ENCODE data around the gene OR1K1. TPM values are rescaled to one million over a fixed set of nuclear protein-coding genes. Genes with fewer than 3 reads are reported as not detected.

Gene OR1K1
- not detected for total RNA-seq

GRCh38 chr9:122800066-122801060 lies at the start of gene OR1K1:
Gene OR1K1 (plus strand): TSS chr9:122800123. CDS start chr9:122800123, 0 bp downstream.
- Mint-ChIP-seq H3K9me3 (no peaks in the 10 kb centered on the region), H3K36me3 (ENCODE audit: insufficient read depth) (peaks cover 2% of the 10 kb centered on the region), H3K4me3 (no peak within 1 kb of the TSS), H3K4me1 (ENCODE audit: low read depth) (no peaks in the 10 kb centered on the region), H3K27me3 (ENCODE audit: low read depth) (no peaks in the 10 kb centered on the region)
- ATAC-seq, result no peak
- no peak for DNase-seq

GRCh38 chr9:122754825-122755224 lies 45.1 kb upstream of the OR1K1 start:
- H3K9me3 Mint-ChIP-seq, result peaks cover 28% of the 10 kb centered on the region
- DNase-seq, result no peak
- no peak for ATAC-seq
- peaks cover 2% of the 10 kb centered on the region for H3K27me3 Mint-ChIP-seq (ENCODE audit: low read depth)
- H3K36me3 Mint-ChIP-seq (ENCODE audit: insufficient read depth), result peaks cover 9% of the 10 kb centered on the region
- H3K4me1 Mint-ChIP-seq (ENCODE audit: low read depth), result no peaks in the 10 kb centered on the region
- H3K4me3 Mint-ChIP-seq, result no peak overlapping the region

DNA sequence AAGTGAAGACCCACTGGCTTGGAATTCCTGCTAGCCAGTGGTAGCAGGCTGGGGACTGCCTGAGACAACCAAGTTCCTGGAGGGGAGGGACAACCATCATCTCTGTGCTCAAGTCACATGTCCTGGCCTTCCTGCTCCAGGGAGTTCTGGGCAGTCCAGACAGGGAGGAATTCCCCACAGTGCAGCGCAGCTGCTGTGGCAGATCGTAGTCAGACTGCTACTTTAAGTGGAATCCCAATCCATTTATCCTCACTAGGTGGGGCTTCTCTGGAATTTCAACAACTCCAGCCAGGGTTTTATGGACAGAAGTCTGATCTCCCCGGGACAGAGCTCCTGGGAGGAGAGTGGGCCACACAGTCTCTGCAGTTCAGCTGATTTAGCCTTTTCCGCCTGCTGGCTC lies 32.1 kb upstream of the OR1K1 start:
- DNase-seq (no peak), ATAC-seq (no peak)
- H3K9me3 Mint-ChIP-seq, result peaks cover 52% of the 10 kb centered on the region
- H3K27me3 Mint-ChIP-seq (ENCODE audit: low read depth), result no peaks in the 10 kb centered on the region
- H3K4me3 Mint-ChIP-seq, result no peak overlapping the region
- no peaks in the 10 kb centered on the region for H3K4me1 Mint-ChIP-seq (ENCODE audit: low read depth)
- H3K36me3 Mint-ChIP-seq (ENCODE audit: insufficient read depth), result peaks cover 15% of the 10 kb centered on the region

- DNase-seq (no peak), ATAC-seq (no peak)
- no peak overlapping the region for H3K4me3 Mint-ChIP-seq
- H3K27me3 Mint-ChIP-seq (ENCODE audit: low read depth), result no peaks in the 10 kb centered on the region
- peaks cover 7% of the 10 kb centered on the region for H3K36me3 Mint-ChIP-seq (ENCODE audit: insufficient read depth)
- H3K4me1 Mint-ChIP-seq (ENCODE audit: low read depth), result no peaks in the 10 kb centered on the region
- H3K9me3 Mint-ChIP-seq, result peaks cover 18% of the 10 kb centered on the region
Observed at GRCh38 chr9:122777052-122777451, 22.9 kb upstream of the OR1K1 start.

- Mint-ChIP-seq H3K27me3 (ENCODE audit: low read depth) (no peaks in the 10 kb centered on the region), H3K4me3 (no peak overlapping the region), H3K9me3 (peaks cover 7% of the 10 kb centered on the region), H3K4me1 (ENCODE audit: low read depth) (no peaks in the 10 kb centered on the region), H3K36me3 (ENCODE audit: insufficient read depth) (peaks cover 1% of the 10 kb centered on the region)
- ATAC-seq (no peak), DNase-seq (no peak)
Observed at GRCh38 chr9:122777935-122778627, 21.8 kb upstream of the OR1K1 start.

GRCh38 chr9:122779181-122779580 lies 20.7 kb upstream of the OR1K1 start:
- Mint-ChIP-seq H3K36me3 (ENCODE audit: insufficient read depth) (no peaks in the 10 kb centered on the region), H3K4me3 (no peak overlapping the region), H3K9me3 (no peaks in the 10 kb centered on the region), H3K27me3 (ENCODE audit: low read depth) (no peaks in the 10 kb centered on the region), H3K4me1 (ENCODE audit: low read depth) (no peaks in the 10 kb centered on the region)
- DNase-seq, result no peak
- ATAC-seq, result no peak

- no peak overlapping the region for H3K4me3 Mint-ChIP-seq
- ATAC-seq (no peak), DNase-seq (no peak)
- no peaks in the 10 kb centered on the region for H3K27me3 Mint-ChIP-seq (ENCODE audit: low read depth)
- no peaks in the 10 kb centered on the region for H3K4me1 Mint-ChIP-seq (ENCODE audit: low read depth)
- H3K36me3 Mint-ChIP-seq (ENCODE audit: insufficient read depth), result no peaks in the 10 kb centered on the region
- no peaks in the 10 kb centered on the region for H3K9me3 Mint-ChIP-seq
Observed at GRCh38 chr9:122780026-122780425, 19.9 kb upstream of the OR1K1 start.

DNA sequence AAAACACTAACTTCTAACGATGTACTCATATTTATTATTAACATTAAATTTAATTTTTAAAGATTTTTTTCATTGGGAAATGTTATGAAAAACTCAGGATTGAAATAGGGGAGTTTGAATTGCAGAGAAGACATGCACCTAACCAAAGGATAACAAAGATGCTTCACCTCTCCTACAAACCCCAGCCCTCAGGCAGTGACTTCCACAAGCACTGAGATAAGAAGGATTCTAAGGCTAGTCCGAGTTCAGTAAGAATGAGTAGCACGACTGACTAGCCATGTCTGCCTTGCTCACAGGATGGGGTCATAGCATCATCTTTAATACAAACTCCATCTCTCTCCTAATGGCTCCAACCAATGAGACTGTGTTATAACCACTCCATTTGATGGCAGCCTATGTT lies 18.3 kb upstream of the OR1K1 start:
- H3K4me3 Mint-ChIP-seq, result no peak overlapping the region
- DNase-seq, result no peak
- no peak for ATAC-seq
- H3K4me1 Mint-ChIP-seq (ENCODE audit: low read depth), result no peaks in the 10 kb centered on the region
- H3K9me3 Mint-ChIP-seq, result no peaks in the 10 kb centered on the region
- no peaks in the 10 kb centered on the region for H3K36me3 Mint-ChIP-seq (ENCODE audit: insufficient read depth)
- no peaks in the 10 kb centered on the region for H3K27me3 Mint-ChIP-seq (ENCODE audit: low read depth)

- ATAC-seq (no peak), DNase-seq (no peak)
- H3K36me3 Mint-ChIP-seq (ENCODE audit: insufficient read depth), result no peaks in the 10 kb centered on the region
- no peak overlapping the region for H3K4me3 Mint-ChIP-seq
- no peaks in the 10 kb centered on the region for H3K9me3 Mint-ChIP-seq
- H3K4me1 Mint-ChIP-seq (ENCODE audit: low read depth), result no peaks in the 10 kb centered on the region
- H3K27me3 Mint-ChIP-seq (ENCODE audit: low read depth), result no peaks in the 10 kb centered on the region
Observed at GRCh38 chr9:122785269-122785668, 14.7 kb upstream of the OR1K1 start.

DNA sequence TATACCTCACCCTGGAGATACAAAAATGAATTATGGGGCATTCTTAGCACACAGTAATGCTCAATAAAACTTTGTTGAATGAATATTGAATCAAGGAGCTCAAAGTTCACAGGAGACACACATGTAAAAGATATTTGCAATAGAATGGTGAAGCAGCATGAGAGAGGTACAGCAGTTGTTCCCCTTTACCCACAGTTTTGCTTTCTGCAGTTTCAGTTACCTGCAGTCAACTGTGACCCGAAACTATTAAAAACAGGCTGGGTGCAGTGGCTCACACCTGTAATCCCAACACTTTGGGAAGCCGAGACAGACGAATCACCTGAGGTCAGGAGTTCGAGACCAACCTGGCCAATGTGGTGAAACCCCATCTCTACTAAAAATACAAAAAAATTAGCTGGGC lies 13.6 kb upstream of the OR1K1 start:
- no peaks in the 10 kb centered on the region for H3K4me1 Mint-ChIP-seq (ENCODE audit: low read depth)
- H3K4me3 Mint-ChIP-seq, result no peak overlapping the region
- DNase-seq, result no peak
- no peaks in the 10 kb centered on the region for H3K27me3 Mint-ChIP-seq (ENCODE audit: low read depth)
- no peak for ATAC-seq
- no peaks in the 10 kb centered on the region for H3K9me3 Mint-ChIP-seq
- H3K36me3 Mint-ChIP-seq (ENCODE audit: insufficient read depth), result no peaks in the 10 kb centered on the region

GRCh38 chr9:122788831-122789230 lies 11.1 kb upstream of the OR1K1 start, which contains the start of gene OR5C1:
Gene OR5C1 (plus strand): TSS chr9:122788933. CDS start chr9:122788933, 0 bp downstream.
- H3K9me3 Mint-ChIP-seq, result no peaks in the 10 kb centered on the region
- no peak for DNase-seq
- H3K4me1 Mint-ChIP-seq (ENCODE audit: low read depth), result no peaks in the 10 kb centered on the region
- no peaks in the 10 kb centered on the region for H3K36me3 Mint-ChIP-seq (ENCODE audit: insufficient read depth)
- ATAC-seq, result no peak
- H3K27me3 Mint-ChIP-seq (ENCODE audit: low read depth), result no peaks in the 10 kb centered on the region
- no peak within 1 kb of the TSS for H3K4me3 Mint-ChIP-seq

DNA sequence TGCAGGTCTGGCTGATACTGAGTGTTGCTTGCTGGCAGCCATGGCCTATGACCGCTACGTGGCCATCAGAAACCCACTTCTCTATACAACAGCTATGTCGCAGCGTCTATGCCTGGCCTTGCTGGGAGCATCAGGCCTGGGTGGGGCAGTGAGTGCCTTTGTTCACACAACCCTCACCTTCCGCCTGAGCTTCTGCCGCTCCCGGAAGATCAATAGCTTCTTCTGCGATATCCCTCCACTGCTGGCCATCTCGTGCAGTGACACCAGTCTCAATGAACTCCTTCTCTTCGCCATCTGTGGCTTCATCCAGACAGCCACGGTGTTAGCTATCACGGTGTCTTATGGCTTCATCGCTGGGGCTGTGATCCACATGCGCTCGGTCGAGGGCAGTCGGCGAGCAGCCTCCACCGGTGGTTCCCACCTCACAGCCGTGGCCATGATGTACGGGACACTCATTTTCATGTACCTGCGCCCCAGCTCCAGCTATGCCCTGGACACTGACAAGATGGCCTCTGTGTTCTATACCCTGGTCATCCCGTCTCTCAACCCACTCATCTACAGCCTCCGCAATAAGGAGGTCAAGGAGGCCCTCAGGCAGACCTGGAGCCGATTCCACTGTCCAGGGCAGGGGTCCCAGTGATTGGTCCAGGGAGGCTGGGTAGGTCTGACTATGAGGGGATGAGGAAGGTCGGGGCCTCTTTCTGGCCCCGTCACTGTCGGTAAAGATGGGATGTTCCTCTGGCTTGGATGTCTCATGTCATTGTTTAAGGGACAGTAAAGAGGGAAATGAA lies 10.5 kb upstream of the OR1K1 start:
- H3K9me3 Mint-ChIP-seq, result no peaks in the 10 kb centered on the region
- no peaks in the 10 kb centered on the region for H3K4me1 Mint-ChIP-seq (ENCODE audit: low read depth)
- no peaks in the 10 kb centered on the region for H3K27me3 Mint-ChIP-seq (ENCODE audit: low read depth)
- DNase-seq (no peak), ATAC-seq (no peak)
- H3K36me3 Mint-ChIP-seq (ENCODE audit: insufficient read depth), result no peaks in the 10 kb centered on the region
- H3K4me3 Mint-ChIP-seq, result no peak overlapping the region

- no peaks in the 10 kb centered on the region for H3K27me3 Mint-ChIP-seq (ENCODE audit: low read depth)
- H3K4me1 Mint-ChIP-seq (ENCODE audit: low read depth), result no peaks in the 10 kb centered on the region
- H3K4me3 Mint-ChIP-seq, result no peak overlapping the region
- DNase-seq (no peak), ATAC-seq (no peak)
- no peaks in the 10 kb centered on the region for H3K36me3 Mint-ChIP-seq (ENCODE audit: insufficient read depth)
- H3K9me3 Mint-ChIP-seq, result no peaks in the 10 kb centered on the region
Observed at GRCh38 chr9:122791872-122792669, 7.9 kb upstream of the OR1K1 start.
